HEK293T (cell line): Measurements from ENCODE around the gene CEP78.

Experiments used
- CTCF ChIA-PET: fragments of 350-600 bp; formaldehyde crosslinking; extraction: SDS; loops from one replicate; lab custom pipeline; 2021; ENCODE audit warnings: antibody characterized with exemption, inconsistent platforms; lab: Yijun Ruan, JAX
- POLR2A ChIA-PET: fragments of 350-600 bp; formaldehyde crosslinking; extraction: SDS; loops from one replicate; lab custom pipeline; 2020; ENCODE audit warnings: antibody characterized with exemption, inconsistent platforms; lab: Yijun Ruan, JAX
- DNase-seq: peaks from one replicate; pipeline ENCODE4 v3.0.0; 2012; ENCODE audit warnings: mixed read lengths; ENCODE audit errors: extremely low spot score
- ARNT ChIP-seq: fragments of 450-650 bp; IDR thresholded peaks from 2 replicates; pipeline ENCODE4 v1.6.1; 2017; ENCODE audit warnings: mild to moderate bottlenecking
- BHLHE40 ChIP-seq: fragments of 450-650 bp; IDR thresholded peaks from 2 replicates; pipeline ENCODE4 v1.6.1; 2016; ENCODE audit warnings: mild to moderate bottlenecking, moderate library complexity, borderline replicate concordance
- CTBP1 ChIP-seq: fragments of 450-650 bp; IDR thresholded peaks from 2 replicates; pipeline ENCODE4 v1.6.1; 2016; ENCODE audit warnings: borderline replicate concordance
- ELF4 ChIP-seq: fragments of 450-650 bp; IDR thresholded peaks from 2 replicates; pipeline ENCODE4 v1.6.1; 2017; ENCODE audit warnings: antibody characterized with exemption
- FOXA1 ChIP-seq: fragments of 450-650 bp; IDR thresholded peaks from 2 replicates; pipeline ENCODE4 v1.6.1; 2016; ENCODE audit warnings: mild to moderate bottlenecking
- FOXK2 ChIP-seq: fragments of 450-650 bp; IDR thresholded peaks from 2 replicates; pipeline ENCODE4 v1.6.1; 2016; ENCODE audit warnings: mild to moderate bottlenecking
- FOXM1 ChIP-seq: fragments of 450-650 bp; IDR thresholded peaks from 2 replicates; pipeline ENCODE4 v1.6.1; 2017; ENCODE audit warnings: mild to moderate bottlenecking, borderline replicate concordance
- HDGF ChIP-seq: fragments of 450-650 bp; IDR thresholded peaks from 2 replicates; pipeline ENCODE4 v1.6.1; 2017; ENCODE audit warnings: antibody characterized with exemption, borderline replicate concordance
- L3MBTL2 ChIP-seq: fragments of 450-650 bp; conservative IDR thresholded peaks from 2 replicates; pipeline ENCODE4 v1.6.1; 2016; ENCODE audit warnings: mild to moderate bottlenecking
- LEF1 ChIP-seq: fragments of 450-650 bp; IDR thresholded peaks from 2 replicates; pipeline ENCODE4 v1.6.1; 2017; ENCODE audit warnings: mild to moderate bottlenecking, borderline replicate concordance
- NFRKB ChIP-seq: fragments of 450-650 bp; IDR thresholded peaks from 2 replicates; pipeline ENCODE4 v1.6.1; 2016; ENCODE audit warnings: mild to moderate bottlenecking, moderate library complexity
- SP1 ChIP-seq: fragments of 450-650 bp; IDR thresholded peaks from 2 replicates; pipeline ENCODE4 v1.6.1; 2017
- SUZ12 ChIP-seq: fragments of 450-650 bp; IDR thresholded peaks from 2 replicates; pipeline ENCODE4 v1.6.1; 2016; ENCODE audit warnings: mild to moderate bottlenecking
- TARDBP ChIP-seq: fragments of 450-650 bp; IDR thresholded peaks from 2 replicates; pipeline ENCODE4 v1.6.1; 2016
- ZNF384 ChIP-seq: fragments of 450-650 bp; IDR thresholded peaks from 2 replicates; pipeline ENCODE4 v1.6.1; 2016
- TF ChIP-seq, protein P1 (sequence below): fragments of 450-650 bp; IDR thresholded peaks from 2 replicates; pipeline ENCODE4 v1.6.1; 2016

The CEP78 gene

DNA sequence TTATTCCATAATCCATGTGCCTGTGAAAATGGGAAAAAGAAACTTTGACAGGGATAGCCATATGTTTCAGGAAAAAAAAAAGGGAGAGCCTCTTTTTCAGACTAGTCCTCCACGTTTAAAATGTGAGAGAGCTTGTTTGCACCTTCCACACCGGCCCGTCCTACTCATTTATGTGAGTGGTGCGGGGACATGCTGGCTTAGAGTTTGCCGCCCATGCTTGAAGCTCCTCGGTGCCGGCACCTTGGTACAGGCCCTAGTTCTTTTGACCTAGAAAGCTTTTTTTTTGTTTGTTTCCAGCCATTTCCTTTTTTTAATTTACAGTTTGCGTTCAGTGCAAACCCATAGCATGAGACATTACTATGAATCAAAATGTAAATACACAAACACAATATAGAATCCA is 88.8 kb downstream of the CEP78 start:
- DNase-seq: no peak
- ChIA-PET POLR2A (interaction anchor here (1.5 kb wide), 1 partner anchor 28 kb away, joined by 5 read pairs; no protein-coding TSS in a partner anchor), CTCF (interaction anchor here (0.6 kb wide), 1 partner anchor 702 kb away, joined by 3 read pairs; no protein-coding TSS in a partner anchor)
- TF ChIP-seq NFRKB: no peak
- no peak for TF ChIP-seq ZNF384
- TF ChIP-seq SUZ12: no peak
- TF ChIP-seq SP1: no peak
- TF ChIP-seq FOXK2: no peak
- no peak for TF ChIP-seq ARNT
- no peak for TF ChIP-seq FOXM1
- TF ChIP-seq, protein P1, sequence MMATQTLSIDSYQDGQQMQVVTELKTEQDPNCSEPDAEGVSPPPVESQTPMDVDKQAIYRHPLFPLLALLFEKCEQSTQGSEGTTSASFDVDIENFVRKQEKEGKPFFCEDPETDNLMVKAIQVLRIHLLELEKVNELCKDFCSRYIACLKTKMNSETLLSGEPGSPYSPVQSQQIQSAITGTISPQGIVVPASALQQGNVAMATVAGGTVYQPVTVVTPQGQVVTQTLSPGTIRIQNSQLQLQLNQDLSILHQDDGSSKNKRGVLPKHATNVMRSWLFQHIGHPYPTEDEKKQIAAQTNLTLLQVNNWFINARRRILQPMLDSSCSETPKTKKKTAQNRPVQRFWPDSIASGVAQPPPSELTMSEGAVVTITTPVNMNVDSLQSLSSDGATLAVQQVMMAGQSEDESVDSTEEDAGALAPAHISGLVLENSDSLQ: no peak
- no peak for TF ChIP-seq LEF1
- TF ChIP-seq CTBP1: no peak
- no peak for TF ChIP-seq ELF4
- TF ChIP-seq BHLHE40: no peak
- TF ChIP-seq HDGF: no peak
- no peak for TF ChIP-seq L3MBTL2
- no peak for TF ChIP-seq TARDBP

DNA sequence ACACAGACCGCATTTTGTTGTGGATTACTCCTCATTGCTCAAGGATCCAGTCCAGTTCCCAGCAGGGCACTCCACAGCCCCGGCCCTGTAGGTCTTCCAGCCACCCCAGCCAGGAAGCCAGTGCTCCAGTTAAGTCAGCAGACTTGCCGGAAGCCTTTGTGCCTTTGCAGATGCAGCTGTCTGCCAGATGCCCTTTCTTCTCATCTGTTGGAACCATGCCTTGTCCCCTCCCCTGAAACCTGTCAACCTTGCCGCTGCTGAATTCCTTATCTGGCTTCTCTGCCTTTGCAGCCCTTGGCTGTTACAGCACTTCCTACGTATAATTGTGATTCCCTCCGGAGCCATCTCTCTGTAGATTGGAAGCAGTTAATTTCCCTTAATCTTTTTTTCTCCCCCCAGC is 89.5 kb downstream of the CEP78 start:
- POLR2A ChIA-PET: interaction anchor here (1.5 kb wide), 1 partner anchor 29 kb away, joined by 5 read pairs; no protein-coding TSS in a partner anchor

DNA sequence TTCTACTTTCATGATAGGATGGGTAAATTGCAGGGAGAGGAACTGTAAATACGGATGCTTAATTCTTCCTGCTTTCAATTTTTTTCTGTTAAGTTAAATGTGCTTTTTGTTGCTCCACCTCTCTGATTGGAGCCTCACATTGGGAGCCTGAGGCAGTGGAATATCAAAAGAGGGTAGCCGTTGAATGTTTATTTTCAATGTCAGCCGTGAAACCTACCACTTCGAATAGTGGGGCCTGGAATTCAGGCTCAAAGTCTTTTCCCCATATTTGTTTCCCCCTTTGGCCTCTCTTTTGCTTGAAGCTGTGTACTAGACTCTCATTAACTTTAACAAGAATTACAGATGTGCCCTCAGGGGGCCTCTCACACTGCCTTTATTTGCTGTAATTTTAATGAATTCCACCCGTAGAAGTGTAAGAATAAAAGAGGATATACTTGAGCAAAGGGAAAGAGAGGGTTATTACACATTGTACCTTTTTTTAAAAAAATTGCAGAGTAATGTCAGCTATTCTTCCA is 90.0 kb downstream of the CEP78 start:
- ChIA-PET POLR2A (no interaction called here), CTCF (no interaction called here)
- DNase-seq: no peak
- TF ChIP-seq ARNT: no peak
- no peak for TF ChIP-seq CTBP1
- TF ChIP-seq HDGF: no peak
- TF ChIP-seq FOXM1: no peak
- no peak for TF ChIP-seq ZNF384
- TF ChIP-seq NFRKB: no peak
- TF ChIP-seq SUZ12: no peak
- TF ChIP-seq FOXA1: no peak
- no peak for TF ChIP-seq BHLHE40
- no peak for TF ChIP-seq FOXK2
- TF ChIP-seq L3MBTL2: no peak
- no peak for TF ChIP-seq ELF4
- TF ChIP-seq TARDBP: no peak

More for the DNA sequence above, 89.5 kb downstream of the CEP78 start:
- TF ChIP-seq HDGF (no peak), NFRKB (no peak), ARNT (no peak), SUZ12 (no peak), FOXM1 (no peak), FOXK2 (no peak), FOXA1 (no peak), L3MBTL2 (no peak), CTBP1 (no peak), SP1 (no peak), TARDBP (no peak), ZNF384 (no peak), BHLHE40 (no peak), ELF4 (no peak), LEF1 (no peak)
- TF ChIP-seq, protein P1: no peak
- CTCF ChIA-PET: no interaction called here
- DNase-seq: no peak

DNA sequence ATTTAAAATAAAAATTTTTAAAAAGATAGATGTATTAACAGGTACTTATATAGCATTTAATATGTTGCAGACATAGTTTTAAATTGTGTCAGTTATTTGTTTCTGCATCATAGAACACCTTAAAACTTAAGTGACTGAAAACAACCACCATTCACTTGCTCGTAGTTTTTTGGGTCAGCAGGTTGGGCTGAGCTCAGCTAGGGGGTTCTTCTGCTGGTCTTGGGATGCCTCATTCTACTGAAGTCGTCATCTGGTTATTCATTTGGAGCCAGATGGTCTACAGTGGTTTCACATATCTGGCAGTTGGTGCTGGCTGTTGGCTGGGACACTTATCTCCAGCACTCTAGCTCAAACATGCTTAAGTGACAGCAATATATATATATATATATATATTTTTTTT is 90.7 kb downstream of the CEP78 start:
- DNase-seq: no peak
- TF ChIP-seq FOXM1: no peak
- TF ChIP-seq, protein P1: no peak
- TF ChIP-seq ARNT: no peak
- no peak for TF ChIP-seq LEF1
- TF ChIP-seq ZNF384: no peak
- no peak for TF ChIP-seq SP1
- TF ChIP-seq CTBP1: no peak
- TF ChIP-seq ELF4: no peak
- TF ChIP-seq HDGF: no peak
- POLR2A ChIA-PET: no interaction called here

More for the DNA sequence above, 90.7 kb downstream of the CEP78 start:
- CTCF ChIA-PET: no interaction called here
